ENCODE results near the gene WRAP73.

DNA sequence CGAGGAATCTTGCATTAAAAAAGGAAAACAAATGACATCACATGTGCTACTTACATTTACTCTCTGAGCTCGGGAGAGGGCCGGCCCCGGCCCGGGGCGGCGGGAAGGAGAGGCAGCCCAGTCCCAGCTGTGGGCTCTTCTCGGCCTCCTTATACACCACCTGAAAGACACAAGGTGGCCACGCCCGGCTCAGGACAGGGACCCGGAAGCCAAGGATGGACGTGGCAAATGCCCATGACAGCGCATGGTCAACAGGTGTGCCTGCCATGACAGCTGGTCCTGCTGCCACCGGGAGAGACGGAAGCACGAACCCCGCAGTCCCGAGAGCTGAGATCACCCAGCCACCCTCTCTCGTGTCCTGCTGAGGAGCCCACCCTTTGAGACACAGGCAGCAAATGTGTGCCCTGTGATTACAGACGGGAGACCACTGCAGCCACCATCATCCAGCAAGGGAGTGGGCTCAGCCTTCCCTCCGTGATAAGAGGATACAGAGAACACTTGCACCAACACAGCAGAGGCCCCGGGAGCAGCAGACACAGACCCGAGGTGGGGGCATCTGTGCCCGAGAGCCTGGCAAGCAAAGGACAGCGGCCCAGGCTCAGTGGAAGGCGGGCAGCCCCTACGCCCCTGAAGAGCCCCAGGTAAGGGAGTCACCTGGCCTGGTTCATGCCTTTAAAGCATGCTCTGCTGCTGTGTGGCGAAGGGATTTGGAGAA lies 16.4 kb downstream of the WRAP73 start:
- TF ChIP-seq, protein P1, sequence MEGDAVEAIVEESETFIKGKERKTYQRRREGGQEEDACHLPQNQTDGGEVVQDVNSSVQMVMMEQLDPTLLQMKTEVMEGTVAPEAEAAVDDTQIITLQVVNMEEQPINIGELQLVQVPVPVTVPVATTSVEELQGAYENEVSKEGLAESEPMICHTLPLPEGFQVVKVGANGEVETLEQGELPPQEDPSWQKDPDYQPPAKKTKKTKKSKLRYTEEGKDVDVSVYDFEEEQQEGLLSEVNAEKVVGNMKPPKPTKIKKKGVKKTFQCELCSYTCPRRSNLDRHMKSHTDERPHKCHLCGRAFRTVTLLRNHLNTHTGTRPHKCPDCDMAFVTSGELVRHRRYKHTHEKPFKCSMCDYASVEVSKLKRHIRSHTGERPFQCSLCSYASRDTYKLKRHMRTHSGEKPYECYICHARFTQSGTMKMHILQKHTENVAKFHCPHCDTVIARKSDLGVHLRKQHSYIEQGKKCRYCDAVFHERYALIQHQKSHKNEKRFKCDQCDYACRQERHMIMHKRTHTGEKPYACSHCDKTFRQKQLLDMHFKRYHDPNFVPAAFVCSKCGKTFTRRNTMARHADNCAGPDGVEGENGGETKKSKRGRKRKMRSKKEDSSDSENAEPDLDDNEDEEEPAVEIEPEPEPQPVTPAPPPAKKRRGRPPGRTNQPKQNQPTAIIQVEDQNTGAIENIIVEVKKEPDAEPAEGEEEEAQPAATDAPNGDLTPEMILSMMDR (IDR thresholded peaks at IDR 0.05; ENCODE audit: insufficient read depth, low read depth, low read length), result no peak
- no peak for TF ChIP-seq EZH2 (IDR thresholded peaks at IDR 0.05; ENCODE audit: insufficient read depth, low read length)
